Activated CD4-positive, alpha-beta T cell treated with anti-CD3 and anti-CD28 coated beads, Interleukin-2, Interleukin-4, amounts not matched to agents 100 ng/mL and 50 ng/mL, durations not matched to agents 16 hours and 8 hours (primary cell): ENCODE results near the gene ANGPTL2.
"Not testable (repeated sequence)": the region's sequence is repeated elsewhere in the genome, so short reads cannot be mapped to it uniquely, and the experiment has no call there.

Source experiments
- DNase-seq: peaks from one replicate; pipeline ENCODE4 v3.0.0-alpha.2; 2020; ENCODE audit warnings: low spot score

ANGPTL2 gene

GRCh38 chr9:127154390-127155191 is 32.2 kb upstream of the ANGPTL2 start:
- peak; percentile 80 for DNase-seq

DNA sequence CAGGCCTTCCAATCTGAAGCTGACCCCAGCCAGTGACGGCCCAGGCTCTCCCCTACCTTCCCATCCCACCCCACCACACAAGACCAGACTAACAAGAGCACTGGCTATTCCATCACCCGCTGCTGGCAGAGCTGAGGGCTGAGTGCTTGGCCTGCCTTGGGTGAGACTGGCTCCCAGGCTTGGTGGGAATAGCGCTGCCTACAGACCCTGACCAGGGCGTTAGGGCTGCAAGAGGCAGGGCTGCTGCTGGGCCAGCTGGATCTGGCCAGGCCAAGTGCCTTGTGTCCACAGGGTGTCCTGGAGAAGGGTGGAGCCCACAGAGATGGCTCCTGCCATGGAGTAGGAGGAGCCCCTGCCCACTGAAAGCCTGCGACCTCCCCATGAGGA is 31.6 kb upstream of the ANGPTL2 start:
- no peak for DNase-seq

GRCh38 chr9:127153501-127153900 is 31.1 kb upstream of the ANGPTL2 start:
- no peak for DNase-seq

- DNase-seq, result no peak
These were observed 27.3 kb upstream of the ANGPTL2 start for GRCh38 chr9:127149463-127150390.

DNA sequence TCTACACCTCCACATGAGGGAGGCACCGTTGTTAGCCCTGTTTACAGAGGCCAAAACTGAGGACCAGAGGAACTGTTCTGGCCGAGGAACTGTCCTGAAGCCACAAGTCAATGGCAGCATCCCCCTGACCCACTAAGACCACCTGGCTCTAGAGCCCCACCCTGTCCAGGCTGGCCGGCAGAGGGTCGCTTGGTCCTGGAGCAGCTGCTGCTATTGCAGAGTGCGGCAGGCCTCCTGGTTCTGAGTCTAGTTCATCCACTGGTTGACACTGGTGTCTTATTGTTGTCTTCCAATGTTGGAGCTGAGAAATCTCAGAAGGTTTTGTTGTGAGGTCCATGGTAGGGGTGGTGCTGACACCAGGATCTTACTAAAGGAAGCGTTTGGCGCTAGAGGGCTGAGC is 26.6 kb upstream of the ANGPTL2 start:
- no peak for DNase-seq

- DNase-seq, result no peak
These were observed 25.6 kb upstream of the ANGPTL2 start for GRCh38 chr9:127148014-127148413.

DNA sequence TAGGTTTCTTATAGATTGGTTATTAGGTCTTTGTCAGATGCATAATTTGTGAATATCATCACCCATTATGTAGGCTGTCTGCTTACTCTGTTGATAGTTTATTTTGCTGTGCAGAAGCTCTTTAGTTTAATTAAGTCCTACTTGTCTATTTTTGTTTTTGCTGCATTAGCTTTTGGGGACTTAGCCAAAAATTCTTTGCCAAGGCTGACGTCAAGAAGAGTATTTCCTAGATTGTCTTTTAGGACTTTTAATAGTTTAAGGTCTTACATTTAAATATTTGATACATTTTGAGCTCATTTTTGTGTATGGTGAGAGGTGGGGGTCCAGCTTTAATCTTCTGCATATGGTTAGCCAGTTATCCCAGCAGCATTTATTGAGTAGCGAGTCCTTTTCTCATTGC is 24.8 kb upstream of the ANGPTL2 start:
- DNase-seq, result no peak

DNA sequence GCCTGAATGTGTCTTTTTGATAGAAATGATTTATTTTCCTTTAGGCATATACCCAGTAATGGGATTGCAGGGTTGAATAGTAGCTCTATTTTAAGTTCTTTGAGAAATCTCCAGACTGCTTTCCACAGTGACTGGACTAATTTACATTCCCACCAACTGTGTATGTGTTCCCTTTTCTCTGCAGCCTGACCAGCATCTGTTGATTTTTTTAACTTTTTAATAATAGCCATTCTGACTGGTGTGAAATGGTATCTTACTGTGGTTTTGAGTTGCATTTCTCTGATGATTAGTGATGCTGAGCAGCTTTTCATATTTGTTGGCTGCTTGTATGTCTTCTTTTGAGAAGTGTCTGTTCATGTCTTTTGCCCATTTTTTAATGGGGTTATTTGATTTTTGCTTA is 24.4 kb upstream of the ANGPTL2 start:
- not testable (repeated sequence) for DNase-seq

- DNase-seq, result no peak
These were observed 22.4 kb upstream of the ANGPTL2 start for GRCh38 chr9:127144670-127145445.

- DNase-seq, result no peak
These were observed 21.6 kb upstream of the ANGPTL2 start for GRCh38 chr9:127143920-127144465.

DNA sequence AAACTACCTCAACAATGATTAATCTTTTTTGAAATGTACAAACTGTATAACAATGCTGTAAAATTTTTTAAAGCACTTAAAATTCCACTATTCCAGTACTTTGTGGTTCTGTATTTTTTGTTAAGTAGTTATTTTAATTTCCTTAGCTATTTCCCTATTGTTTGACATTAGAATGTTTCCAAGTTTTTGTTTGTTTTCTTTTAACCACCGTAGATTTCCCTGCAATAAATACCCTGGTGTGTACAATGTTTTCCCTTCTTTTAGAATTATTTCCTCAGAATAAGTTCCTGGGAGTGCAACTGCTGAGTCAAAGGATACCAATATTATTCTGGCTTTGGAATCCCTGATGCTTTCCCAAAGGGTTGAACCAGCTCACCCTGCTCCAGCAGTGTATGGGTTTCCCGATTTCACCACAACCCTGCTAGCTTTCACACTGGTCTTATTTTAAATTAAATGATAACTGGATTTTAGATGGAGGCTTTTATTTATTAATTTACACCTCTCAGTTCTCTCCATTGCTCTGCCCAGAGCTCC is 20.6 kb upstream of the ANGPTL2 start:
- DNase-seq, result no peak

DNA sequence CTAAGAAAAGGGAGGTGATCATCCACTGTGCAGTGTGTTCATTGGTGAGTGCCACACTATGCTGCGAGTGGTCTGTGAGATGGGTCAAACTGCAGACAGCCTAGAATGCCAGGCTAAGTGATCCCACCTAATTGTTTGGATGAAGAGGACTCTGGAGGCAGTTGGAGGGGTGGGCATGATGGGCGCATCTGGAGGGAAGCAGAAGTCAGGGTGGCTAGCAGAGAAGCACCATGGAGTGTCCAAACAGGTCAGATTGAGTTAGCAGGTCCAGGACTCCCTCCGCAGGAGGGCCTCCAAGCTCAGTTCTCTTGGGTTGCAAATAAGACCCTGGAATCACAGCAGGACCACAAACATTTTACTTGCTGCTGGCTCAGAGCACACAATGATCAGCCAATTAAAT is 19.9 kb upstream of the ANGPTL2 start:
- DNase-seq, result no peak

DNA sequence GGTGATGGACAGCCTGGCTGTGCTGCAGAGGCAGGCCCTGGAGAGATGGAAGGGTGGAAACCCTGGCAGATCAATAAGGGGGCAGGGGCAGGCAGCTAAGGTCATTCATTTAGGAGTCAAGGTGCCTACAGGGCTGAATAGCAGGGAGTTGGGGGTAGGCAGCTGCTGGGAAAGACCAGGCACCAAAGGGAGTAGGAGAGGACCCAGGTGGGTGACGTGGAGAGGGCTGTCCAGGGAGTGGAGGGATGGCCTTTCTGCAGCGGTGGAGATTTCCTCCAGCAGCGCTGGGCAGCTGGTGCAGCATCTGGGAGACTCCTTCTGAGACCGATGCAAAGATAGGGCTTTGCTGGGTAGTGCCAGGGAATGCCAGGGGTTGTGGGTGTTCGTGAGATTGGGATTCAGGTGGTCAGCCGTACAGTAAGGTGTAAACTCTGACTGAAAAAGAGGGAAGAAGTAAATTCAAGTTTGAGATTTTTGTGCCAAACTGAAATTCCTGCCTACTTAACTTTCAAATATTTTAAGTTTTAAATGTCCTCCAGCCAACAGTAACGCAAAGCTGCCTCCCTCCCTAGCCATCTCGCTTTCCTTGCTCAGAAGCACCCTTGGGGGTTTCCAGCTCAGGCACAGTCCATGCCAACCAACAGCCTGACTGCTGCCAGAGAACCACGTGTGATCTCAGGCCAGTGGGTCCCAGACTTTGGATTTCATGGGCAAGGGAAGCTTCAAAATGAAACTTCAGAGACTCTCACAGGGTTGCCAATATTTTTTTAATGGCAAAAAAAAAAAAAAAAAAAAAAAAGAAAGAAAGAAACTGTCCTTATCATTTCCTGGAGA is 18.6 kb upstream of the ANGPTL2 start:
- no peak for DNase-seq

- no peak for DNase-seq
These were observed 17.7 kb upstream of the ANGPTL2 start for GRCh38 chr9:127140181-127140580.

DNA sequence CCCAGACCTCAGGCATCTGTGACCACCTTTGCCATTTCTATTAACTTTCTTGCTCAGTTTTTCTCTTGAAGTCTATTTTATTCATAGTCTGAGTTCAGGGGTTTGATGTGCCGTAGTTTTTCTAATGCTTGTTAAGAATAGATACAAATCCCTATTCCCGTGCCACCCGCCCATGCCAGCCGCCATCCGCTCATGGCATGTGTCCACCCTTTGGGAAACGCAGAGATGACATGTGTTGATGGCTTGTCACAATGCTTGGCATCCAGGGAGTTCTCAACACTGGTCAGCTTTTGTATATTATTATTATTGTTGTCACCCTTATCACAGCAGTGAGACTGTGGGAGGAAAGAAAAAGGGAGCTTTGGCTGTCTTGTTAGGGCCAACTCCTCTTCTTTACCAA is 17.3 kb upstream of the ANGPTL2 start:
- no peak for DNase-seq

- DNase-seq, result no peak
These were observed 16.8 kb upstream of the ANGPTL2 start for GRCh38 chr9:127139071-127139731.

- no peak for DNase-seq
These were observed 16.0 kb upstream of the ANGPTL2 start for GRCh38 chr9:127138444-127138843.

- no peak for DNase-seq
These were observed 15.4 kb upstream of the ANGPTL2 start for GRCh38 chr9:127137640-127138360.

DNA sequence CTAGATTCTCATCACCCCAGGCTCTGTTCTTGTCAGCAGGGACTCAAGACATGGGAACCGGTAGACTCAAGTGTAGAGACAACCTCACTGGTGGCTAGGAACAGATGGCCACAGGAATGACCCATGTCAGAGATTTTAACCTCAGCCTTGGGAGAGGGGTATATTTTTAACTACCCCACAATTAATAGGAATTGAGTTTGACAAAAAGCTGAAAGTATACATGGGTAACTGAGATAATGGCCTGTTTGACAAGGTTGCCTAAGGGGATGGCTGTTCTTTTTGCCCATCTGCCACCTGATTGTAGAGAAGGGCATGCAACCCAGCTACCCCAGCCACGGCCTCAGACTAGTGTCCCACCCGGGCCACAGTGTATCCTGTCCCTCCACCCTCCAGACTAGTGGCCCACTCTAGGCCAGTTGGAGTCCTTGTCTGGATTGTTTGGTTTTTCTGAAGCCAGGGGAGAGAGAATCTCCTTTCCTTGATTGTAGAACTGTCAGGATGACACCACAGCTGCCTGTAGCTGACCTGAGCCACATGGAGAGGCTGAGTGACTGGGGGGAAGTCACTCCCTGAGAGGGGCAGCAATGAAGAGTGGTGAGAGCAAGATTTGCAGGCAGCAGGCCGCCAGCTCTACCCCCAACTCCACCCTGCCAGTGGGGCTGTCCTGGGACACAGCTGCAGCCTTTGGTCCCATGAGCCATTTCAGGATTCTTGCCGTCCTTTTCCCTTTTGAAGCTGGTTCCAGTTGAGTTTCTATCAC is 14.6 kb upstream of the ANGPTL2 start:
- no peak for DNase-seq
